HepG2 (cell line): ENCODE results near the gene ZNF316. TPM values are rescaled to one million over a fixed set of nuclear protein-coding genes. Genes with fewer than 3 reads are reported as not detected.

Experiments
- HOXA5 ChIP-seq: sonication (generic); formaldehyde crosslinking; IDR thresholded peaks from 2 replicates; pipeline ENCODE4 v1.4.0; 2020; ENCODE audit warnings: missing genetic modification reagents
- KLF6 ChIP-seq: IDR thresholded peaks from 2 replicates; pipeline ENCODE4 v1.8.0; 2016; ENCODE audit warnings: missing biosample characterization, missing genetic modification reagents
- MED8 ChIP-seq: sonication (generic); formaldehyde crosslinking; IDR thresholded peaks from 2 replicates; pipeline ENCODE4 v1.8.1; 2023; ENCODE audit warnings: mild to moderate bottlenecking, missing genetic modification reagents; ENCODE audit not compliant: insufficient replicate concordance
- PAXIP1 ChIP-seq: sonication (generic); formaldehyde crosslinking; conservative IDR thresholded peaks from 2 replicates; pipeline ENCODE4 v1.4.0; 2020; ENCODE audit warnings: mild to moderate bottlenecking, missing genetic modification reagents, moderate library complexity
- SAP130 ChIP-seq: IDR thresholded peaks from 2 replicates; pipeline ENCODE4 v1.6.1; 2016; ENCODE audit warnings: low read depth
- TAF15 ChIP-seq: fragments of 200-400 bp; formaldehyde crosslinking; IDR thresholded peaks from one replicate; pipeline ENCODE4 v1.6.1; 2018; ENCODE audit warnings: mild to moderate bottlenecking, low read depth, low read length; ENCODE audit not compliant: poor library complexity, severe bottlenecking
- ZGPAT ChIP-seq: IDR thresholded peaks from 2 replicates; pipeline ENCODE4 v1.6.1; 2016; ENCODE audit warnings: mild to moderate bottlenecking
- ZKSCAN5 ChIP-seq: sonication (generic); formaldehyde crosslinking; IDR thresholded peaks from 2 replicates; pipeline ENCODE4 v1.5.1; 2020; ENCODE audit warnings: mild to moderate bottlenecking, missing genetic modification reagents
- ZNF143 ChIP-seq: sonication (generic); formaldehyde crosslinking; IDR thresholded peaks from 2 replicates; pipeline ENCODE4 v1.4.0; 2020; ENCODE audit warnings: missing genetic modification reagents
- ZNF234 ChIP-seq: sonication (generic); formaldehyde crosslinking; conservative IDR thresholded peaks from 2 replicates; pipeline ENCODE4 v1.5.1; 2020; ENCODE audit warnings: mild to moderate bottlenecking, missing genetic modification reagents
- ZNF609 ChIP-seq: sonication (generic); formaldehyde crosslinking; IDR thresholded peaks from 2 replicates; pipeline ENCODE4 v1.4.0; 2020; ENCODE audit warnings: mild to moderate bottlenecking, missing genetic modification reagents, borderline replicate concordance
- ZNF7 ChIP-seq: IDR thresholded peaks from 2 replicates; pipeline ENCODE4 v1.6.1; 2016; ENCODE audit warnings: missing biosample characterization, missing genetic modification reagents
- ZNF776 ChIP-seq: sonication (generic); formaldehyde crosslinking; IDR thresholded peaks from 2 replicates; pipeline ENCODE4 v1.4.0; 2020; ENCODE audit warnings: mild to moderate bottlenecking, missing genetic modification reagents
- ZSCAN30 ChIP-seq: sonication (generic); formaldehyde crosslinking; IDR thresholded peaks from 2 replicates; pipeline ENCODE4 v1.5.0; 2020; ENCODE audit warnings: mild to moderate bottlenecking, missing genetic modification reagents
- polyA plus RNA-seq, 8 experiments: library from polyadenylated mRNA; depleted of rRNA in 3 of 8; stranded (reverse) in 7 of 8; unstranded in 1 of 8; fragments of >200 nt; fragmentation: Illumina TruSeq in 4 of 8; extraction: Trizol in 4 of 8; gene quantifications; 2 replicates each; pipeline versions ENCODE4 v1.2.1 to v1.2.3, GENCODE V29; 2011 to 2016; ENCODE audit warnings: low read depth in 4 of 8, missing spikeins in 1 of 8, mixed read lengths in 1 of 8; ENCODE audit not compliant: insufficient read depth in 1 of 8
- total RNA-seq, 5 experiments: library from RNA; depleted of rRNA; stranded (reverse); fragments of >200 nt; fragmentation: Illumina TruSeq; extraction: Trizol; gene quantifications; 2 replicates each; pipeline ENCODE4 v1.2.3, GENCODE V29; 2016; ENCODE audit warnings: low read depth in 1 of 5
- TF ChIP-seq, protein P1 (sequence below): IDR thresholded peaks from 2 replicates; pipeline ENCODE4 v1.6.1; 2016; ENCODE audit warnings: low read depth, borderline replicate concordance
- TF ChIP-seq, protein P2 (sequence below): sonication (generic); formaldehyde crosslinking; IDR thresholded peaks from 2 replicates; pipeline ENCODE4 v1.9.0; 2022; ENCODE audit warnings: missing genetic modification reagents, mild to moderate bottlenecking, borderline replicate concordance

The ZNF316 gene
- total and polyA plus RNA-seq, 2 of the 13 experiments (the other 11 are each of a cell fraction or from before 2014, with no cell fraction given): 4.3 to 9.9 TPM

DNA sequence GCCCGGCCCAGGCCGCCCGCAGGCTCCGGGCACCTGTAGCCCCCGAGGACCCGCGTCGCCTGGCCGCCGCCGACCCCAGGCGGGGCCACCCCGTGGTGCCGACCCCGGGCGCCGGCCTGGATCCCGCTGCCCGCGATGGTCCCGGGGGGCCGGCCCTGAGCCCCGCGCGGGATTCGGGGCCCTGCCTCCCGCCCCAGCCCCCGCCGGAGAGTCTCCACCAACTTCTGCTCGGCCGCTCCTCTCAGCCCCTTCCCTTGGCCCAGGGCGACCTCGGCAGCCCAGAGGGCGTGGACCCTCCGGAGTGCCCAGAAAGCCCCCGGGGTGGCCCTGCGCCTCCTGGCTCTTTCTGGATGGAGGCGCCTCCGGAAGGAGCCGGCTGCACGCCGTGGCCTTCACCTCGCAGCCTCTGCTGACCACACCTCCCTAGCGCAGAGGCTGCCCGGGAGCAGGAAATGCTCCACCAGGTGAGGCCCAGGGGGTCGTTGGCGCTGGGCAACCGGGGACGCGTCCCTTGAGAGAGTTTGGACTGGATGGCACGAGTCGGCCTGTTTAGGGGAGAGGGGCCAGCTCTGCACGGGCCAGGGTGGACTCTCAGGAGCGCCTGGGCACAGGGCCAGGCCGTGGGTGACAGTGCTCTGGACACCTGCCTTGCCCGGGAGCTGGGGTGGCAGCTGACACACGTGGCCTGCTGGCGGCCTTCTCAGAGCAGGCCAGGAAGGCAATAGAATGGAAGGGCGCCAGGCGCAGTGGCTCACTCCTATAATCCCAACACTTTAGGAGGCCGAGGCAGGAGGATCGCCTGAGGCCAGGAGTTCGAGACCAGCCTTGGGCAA is 21.2 kb upstream of the ZNF316 start (continued):
- TF ChIP-seq PAXIP1 (CRISPR knock-in tag) (peak; percentile 63), MED8 (CRISPR knock-in tag) (peak; percentile 28), ZNF7 (CRISPR knock-in tag) (peak; percentile 77; the same call in 1 of the 2 replicates), ZGPAT (peak; percentile 61; the same call in 1 of the 2 replicates), TAF15 (no peak), ZKSCAN5 (no peak), SAP130 (CRISPR knock-in tag) (peak; percentile 92), ZNF234 (CRISPR knock-in tag) (no peak), ZNF609 (CRISPR knock-in tag) (0 out of 2 replicates have a peak, but pooled peaks have one; percentile 21), KLF6 (CRISPR knock-in tag) (peak; percentile 73; the same call in 1 of the 2 replicates), ZNF776 (peak; percentile 71; the same call in 1 of the 2 replicates), ZNF143 (peak; percentile 28; the same call in 1 of the 2 replicates), HOXA5 (CRISPR knock-in tag) (peak; percentile 69), ZSCAN30 (CRISPR knock-in tag) (no peak)
- TF ChIP-seq, protein P1, sequence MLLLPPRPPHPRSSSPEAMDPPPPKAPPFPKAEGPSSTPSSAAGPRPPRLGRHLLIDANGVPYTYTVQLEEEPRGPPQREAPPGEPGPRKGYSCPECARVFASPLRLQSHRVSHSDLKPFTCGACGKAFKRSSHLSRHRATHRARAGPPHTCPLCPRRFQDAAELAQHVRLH (CRISPR knock-in tag): peak; percentile 25; the same call in 1 of the 2 replicates
- TF ChIP-seq, protein P2, sequence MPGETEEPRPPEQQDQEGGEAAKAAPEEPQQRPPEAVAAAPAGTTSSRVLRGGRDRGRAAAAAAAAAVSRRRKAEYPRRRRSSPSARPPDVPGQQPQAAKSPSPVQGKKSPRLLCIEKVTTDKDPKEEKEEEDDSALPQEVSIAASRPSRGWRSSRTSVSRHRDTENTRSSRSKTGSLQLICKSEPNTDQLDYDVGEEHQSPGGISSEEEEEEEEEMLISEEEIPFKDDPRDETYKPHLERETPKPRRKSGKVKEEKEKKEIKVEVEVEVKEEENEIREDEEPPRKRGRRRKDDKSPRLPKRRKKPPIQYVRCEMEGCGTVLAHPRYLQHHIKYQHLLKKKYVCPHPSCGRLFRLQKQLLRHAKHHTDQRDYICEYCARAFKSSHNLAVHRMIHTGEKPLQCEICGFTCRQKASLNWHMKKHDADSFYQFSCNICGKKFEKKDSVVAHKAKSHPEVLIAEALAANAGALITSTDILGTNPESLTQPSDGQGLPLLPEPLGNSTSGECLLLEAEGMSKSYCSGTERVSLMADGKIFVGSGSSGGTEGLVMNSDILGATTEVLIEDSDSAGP (CRISPR knock-in tag): peak; percentile 71; the same call in 1 of the 2 replicates
